Activated CD4-positive, alpha-beta T cell treated with anti-CD3 and anti-CD28 coated beads, Interleukin-2, amount 10 ng/mL, durations not matched to agents 7 days and 5 days (primary cell): ENCODE data around the gene FLNB. TPM values are rescaled to one million over a fixed set of nuclear protein-coding genes. Genes with fewer than 3 reads are reported as not detected.

Experiments used
- CTCF ChIA-PET: fragments of 350-600 bp; sonication (Branson Sonifier 250); formaldehyde crosslinking; loops from one replicate; lab custom pipeline; 2021; ENCODE audit warnings: antibody characterized with exemption; lab: Charles Lee
- POLR2A ChIA-PET: fragments of 350-600 bp; sonication (Branson Sonifier 250); formaldehyde crosslinking; loops from one replicate; lab custom pipeline; 2021; ENCODE audit warnings: antibody characterized with exemption; lab: Charles Lee
- DNase-seq: peaks from one replicate; pipeline ENCODE4 v3.0.0-alpha.2; 2020
- H3K27ac Mint-ChIP-seq: one replicate; pipeline ENCODE4 v1.8.0; 2021; ENCODE audit warnings: mild to moderate bottlenecking, moderate library complexity, mixed read lengths
- H3K27me3 Mint-ChIP-seq: one replicate; pipeline ENCODE4 v1.8.0; 2021; ENCODE audit warnings: mixed read lengths
- H3K36me3 Mint-ChIP-seq: one replicate; pipeline ENCODE4 v1.8.0; 2021; ENCODE audit warnings: low read depth, mixed read lengths
- H3K4me1 Mint-ChIP-seq: one replicate; pipeline ENCODE4 v1.8.0; 2021; ENCODE audit warnings: mixed read lengths
- H3K4me3 Mint-ChIP-seq: one replicate; pipeline ENCODE4 v1.8.0; 2021; ENCODE audit warnings: mild to moderate bottlenecking, moderate library complexity, mixed read lengths
- H3K9me3 Mint-ChIP-seq: one replicate; pipeline ENCODE4 v1.8.0; 2021; ENCODE audit warnings: mixed read lengths
- total RNA-seq, 2 experiments: library from RNA; stranded (reverse); gene quantifications; one replicate each; pipeline ENCODE4 v1.2.3, GENCODE V29; 2021

The FLNB gene
- total RNA-seq, 2 experiments from 2014 or later = 27.2 to 28.1 TPM

GRCh38 chr3:58137306-58137705 is 129.1 kb downstream of the FLNB start:
- Mint-ChIP-seq H3K4me3 (no peak overlapping the region), H3K27me3 (no peaks in the 10 kb centered on the region), H3K36me3 (peaks cover 25% of the 10 kb centered on the region), H3K4me1 (no peaks in the 10 kb centered on the region), H3K27ac (peak overlapping the region; percentile 25), H3K9me3 (no peaks in the 10 kb centered on the region)
- CTCF ChIA-PET = interaction anchor here (0.6 to 1.2 kb wide), 2 partner anchors 9 to 237 kb away, joined by 3 to 5 read pairs; no protein-coding TSS in a partner anchor
- no peak for DNase-seq
- POLR2A ChIA-PET = no interaction called here

DNA sequence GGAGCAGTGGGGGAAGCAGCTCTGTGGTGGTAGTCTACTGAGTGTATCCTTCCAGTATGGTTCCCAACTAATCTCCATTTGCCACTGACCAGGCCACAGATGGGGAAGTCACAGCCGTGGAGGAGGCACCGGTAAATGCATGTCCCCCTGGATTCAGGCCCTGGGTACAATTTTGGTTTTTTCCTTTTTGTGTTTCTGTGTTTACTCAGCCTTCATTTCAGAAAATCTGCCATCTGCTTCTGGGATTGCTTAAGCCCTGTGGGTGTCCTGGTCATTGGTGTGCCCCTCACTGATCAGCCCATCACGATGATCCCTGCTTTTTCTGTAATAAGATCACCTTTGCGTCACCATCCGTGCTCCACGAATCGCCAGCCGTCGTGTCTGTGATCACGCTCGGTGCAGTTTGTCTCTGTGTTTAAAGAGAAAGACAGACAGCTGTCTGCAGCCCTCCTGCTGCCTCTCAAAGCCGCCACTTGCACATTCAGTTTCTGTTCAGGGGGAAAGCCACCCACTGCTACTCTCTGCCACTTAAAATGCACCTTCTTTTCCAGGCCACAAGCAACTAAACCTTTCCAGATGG is 133.6 kb downstream of the FLNB start:
- POLR2A ChIA-PET = no interaction called here
- Mint-ChIP-seq H3K27ac (no peak overlapping the region), H3K4me1 (no peaks in the 10 kb centered on the region)

DNA sequence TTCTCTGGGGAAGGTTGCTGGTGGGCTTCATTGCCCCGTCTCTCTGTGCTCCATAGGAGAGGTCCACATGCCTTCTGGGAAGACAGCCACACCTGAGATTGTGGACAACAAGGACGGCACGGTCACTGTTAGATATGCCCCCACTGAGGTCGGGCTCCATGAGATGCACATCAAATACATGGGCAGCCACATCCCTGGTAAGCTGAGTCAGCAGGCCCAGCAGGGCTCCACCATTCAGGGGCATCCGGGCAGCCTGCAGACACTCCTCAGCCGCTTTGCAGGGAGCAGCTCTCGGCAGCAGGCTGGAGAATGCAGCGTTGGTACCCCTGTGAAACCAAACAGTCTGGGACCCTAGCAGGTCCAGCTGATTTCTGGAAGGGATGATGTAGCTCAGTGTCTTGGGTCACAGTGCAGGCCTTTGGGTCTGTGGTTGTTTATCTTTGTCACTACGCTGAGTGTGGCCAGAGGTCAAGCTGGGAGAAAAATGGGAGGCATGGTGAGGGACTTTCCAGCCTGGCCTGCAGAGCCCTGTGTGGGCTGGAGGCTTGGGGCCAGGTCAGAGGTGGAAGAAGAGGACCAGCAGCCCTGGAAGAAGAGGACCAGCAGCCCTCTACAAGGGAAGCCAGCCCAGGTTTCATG is 135.3 kb downstream of the FLNB start:
- POLR2A ChIA-PET = no interaction called here
- no peak overlapping the region for H3K27ac Mint-ChIP-seq
- no peaks in the 10 kb centered on the region for H3K27me3 Mint-ChIP-seq
- H3K4me1 Mint-ChIP-seq = no peaks in the 10 kb centered on the region
- H3K36me3 Mint-ChIP-seq = peaks cover 6% of the 10 kb centered on the region
- DNase-seq = no peak
- CTCF ChIA-PET = no interaction called here
- H3K4me3 Mint-ChIP-seq = no peak overlapping the region
- H3K9me3 Mint-ChIP-seq = no peaks in the 10 kb centered on the region

More for the DNA sequence above, 133.6 kb downstream of the FLNB start:
- CTCF ChIA-PET = interaction anchor here (1.2 kb wide), 1 partner anchor 42 kb away, joined by 3 read pairs; no protein-coding TSS in a partner anchor
- Mint-ChIP-seq H3K4me3 (no peak overlapping the region), H3K27me3 (no peaks in the 10 kb centered on the region), H3K9me3 (no peaks in the 10 kb centered on the region), H3K36me3 (peaks cover 10% of the 10 kb centered on the region)
- no peak for DNase-seq

GRCh38 chr3:58144478-58145325 is 136.5 kb downstream of the FLNB start:
- no peak for DNase-seq
- peaks cover 8% of the 10 kb centered on the region for H3K36me3 Mint-ChIP-seq
- H3K4me1 Mint-ChIP-seq = no peaks in the 10 kb centered on the region
- ChIA-PET POLR2A (no interaction called here), CTCF (no interaction called here)
- no peak overlapping the region for H3K27ac Mint-ChIP-seq
- H3K4me3 Mint-ChIP-seq = no peak overlapping the region
- H3K27me3 Mint-ChIP-seq = no peaks in the 10 kb centered on the region
- H3K9me3 Mint-ChIP-seq = no peaks in the 10 kb centered on the region

- Mint-ChIP-seq H3K36me3 (peaks cover 5% of the 10 kb centered on the region), H3K4me1 (no peaks in the 10 kb centered on the region), H3K9me3 (no peaks in the 10 kb centered on the region), H3K27ac (no peak overlapping the region), H3K27me3 (no peaks in the 10 kb centered on the region), H3K4me3 (no peak overlapping the region)
- no peak for DNase-seq
- CTCF ChIA-PET = interaction anchor here (0.5 kb wide), 1 partner anchor 303 kb away, joined by 3 read pairs; no protein-coding TSS in a partner anchor
- POLR2A ChIA-PET = no interaction called here
Measured at GRCh38 chr3:58148049-58148448, 139.8 kb downstream of the FLNB start.

DNA sequence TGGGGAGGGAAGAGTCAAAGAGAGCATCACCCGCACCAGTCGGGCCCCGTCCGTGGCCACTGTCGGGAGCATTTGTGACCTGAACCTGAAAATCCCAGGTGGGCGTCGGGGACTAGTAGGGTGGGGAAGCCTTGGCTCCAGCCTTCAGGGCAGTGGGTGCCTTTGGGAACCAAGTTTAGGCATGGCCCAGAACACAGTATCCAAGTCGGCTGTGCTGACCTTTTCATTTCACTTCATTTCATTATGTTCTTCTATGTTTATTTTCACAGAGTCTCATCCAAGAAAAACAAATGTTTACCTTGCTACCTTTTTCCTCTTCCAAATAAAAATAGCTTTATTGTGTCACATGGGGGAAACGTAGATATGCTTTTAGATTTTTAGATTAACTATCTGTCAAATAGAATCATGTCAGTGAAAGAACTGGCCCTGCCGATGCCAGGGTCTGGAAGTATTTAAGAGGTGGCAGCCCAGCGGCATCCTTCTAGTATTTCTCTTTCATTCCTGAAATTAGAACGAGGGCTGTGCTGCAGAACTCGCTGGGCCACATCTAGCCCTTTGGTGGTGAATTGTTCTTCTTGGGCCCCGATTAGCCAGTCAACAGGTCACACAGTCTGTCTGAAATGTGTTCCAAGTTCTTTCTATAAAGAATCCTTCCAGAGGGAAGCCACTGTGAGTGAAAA is 142.0 kb downstream of the FLNB start:
- DNase-seq = no peak
- H3K27me3 Mint-ChIP-seq = no peaks in the 10 kb centered on the region
- H3K36me3 Mint-ChIP-seq = peaks cover 5% of the 10 kb centered on the region
- H3K9me3 Mint-ChIP-seq = no peaks in the 10 kb centered on the region
- no peaks in the 10 kb centered on the region for H3K4me1 Mint-ChIP-seq
- H3K27ac Mint-ChIP-seq = no peak overlapping the region
- CTCF ChIA-PET = interaction anchor here (1.1 kb wide), 1 partner anchor 138 kb away, joined by 3 read pairs; no protein-coding TSS in a partner anchor
- no peak overlapping the region for H3K4me3 Mint-ChIP-seq
- POLR2A ChIA-PET = no interaction called here

DNA sequence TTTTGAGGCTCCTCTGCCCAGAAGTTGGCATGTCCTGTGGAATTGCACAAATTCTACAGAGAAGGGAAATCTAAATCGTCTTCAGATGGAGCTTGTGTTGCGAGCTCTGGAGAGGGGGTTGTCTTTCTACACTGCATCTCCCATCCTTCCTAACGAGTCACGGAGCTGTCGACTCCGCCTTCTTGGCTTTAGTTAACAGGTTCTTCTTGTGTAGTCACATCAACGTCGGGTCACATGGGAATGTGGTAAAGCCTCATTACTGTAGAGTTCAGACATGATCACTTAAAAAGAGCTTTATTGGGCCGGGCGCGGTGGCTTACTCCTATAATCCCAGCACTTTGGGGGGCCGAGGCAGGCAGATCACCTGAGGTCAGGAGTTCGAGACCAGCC is 142.6 kb downstream of the FLNB start:
- H3K36me3 Mint-ChIP-seq = peaks cover 5% of the 10 kb centered on the region
- no peak overlapping the region for H3K27ac Mint-ChIP-seq
- ChIA-PET CTCF (interaction anchor here (1.1 kb wide), 1 partner anchor 138 kb away, joined by 3 read pairs; no protein-coding TSS in a partner anchor), POLR2A (no interaction called here)
- no peaks in the 10 kb centered on the region for H3K9me3 Mint-ChIP-seq
- no peaks in the 10 kb centered on the region for H3K27me3 Mint-ChIP-seq
- H3K4me3 Mint-ChIP-seq = no peak overlapping the region
- DNase-seq = no peak
- H3K4me1 Mint-ChIP-seq = no peaks in the 10 kb centered on the region

DNA sequence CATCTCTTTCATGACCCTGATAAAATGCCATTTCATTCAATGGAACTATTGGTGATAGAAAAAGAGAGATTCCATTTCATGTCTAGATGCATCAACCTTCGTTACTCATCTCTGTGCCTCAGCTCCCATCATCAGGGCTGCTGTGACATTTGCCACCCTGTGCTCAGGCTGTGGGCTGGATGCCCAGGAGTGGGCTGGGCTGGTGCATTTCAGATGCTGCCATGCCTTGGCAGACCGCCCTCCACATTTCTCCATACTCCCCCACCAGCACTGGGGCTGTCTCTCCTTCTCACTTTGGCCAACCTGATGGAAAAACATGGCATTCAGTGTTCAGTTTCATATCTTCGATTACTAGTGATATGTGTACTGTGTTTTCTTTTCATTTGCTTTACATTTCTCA is 143.4 kb downstream of the FLNB start:
- DNase-seq = no peak
- CTCF ChIA-PET = no interaction called here
- no peaks in the 10 kb centered on the region for H3K4me1 Mint-ChIP-seq
- no peak overlapping the region for H3K27ac Mint-ChIP-seq
- peaks cover 5% of the 10 kb centered on the region for H3K36me3 Mint-ChIP-seq
- H3K27me3 Mint-ChIP-seq = no peaks in the 10 kb centered on the region
- POLR2A ChIA-PET = no interaction called here
- H3K4me3 Mint-ChIP-seq = no peak overlapping the region
- H3K9me3 Mint-ChIP-seq = no peaks in the 10 kb centered on the region

DNA sequence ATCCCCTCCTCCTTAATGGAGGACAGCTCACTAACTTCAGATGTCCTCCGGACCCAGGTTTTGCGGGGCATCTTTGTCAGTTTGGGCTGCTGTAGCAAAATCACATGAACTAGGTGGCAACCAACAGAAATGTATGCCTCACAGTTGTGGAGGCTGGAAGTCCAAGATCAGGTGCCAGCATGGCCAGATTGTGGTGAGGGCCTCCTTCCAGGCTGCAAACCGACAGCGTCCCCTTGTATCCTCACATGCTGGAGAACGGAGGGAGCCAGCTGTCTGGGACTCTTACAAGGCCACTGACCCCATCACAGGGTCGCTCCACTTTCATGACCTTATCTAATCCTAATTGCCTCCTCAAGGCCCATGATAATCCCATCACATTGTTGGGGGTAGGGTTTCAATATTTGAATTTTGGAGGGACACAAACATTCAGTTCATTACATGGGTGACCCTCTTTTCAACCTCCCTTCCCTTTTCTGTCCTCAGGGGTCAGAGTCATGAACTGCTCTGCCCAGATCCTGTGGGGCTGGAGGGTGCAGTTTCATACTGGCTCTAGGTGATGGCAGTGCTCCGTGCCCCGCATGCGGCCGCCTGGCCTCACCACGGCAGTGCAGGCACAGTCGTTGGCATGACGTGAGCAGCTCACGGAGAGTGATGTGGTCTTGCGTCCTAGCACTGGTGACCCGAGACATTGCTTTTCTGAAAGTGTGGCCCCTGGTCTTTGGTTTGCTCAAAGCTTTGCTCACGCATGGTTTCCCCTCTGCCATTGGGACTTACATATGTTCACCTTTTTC is 144.2 kb downstream of the FLNB start:
- Mint-ChIP-seq H3K4me1 (no peaks in the 10 kb centered on the region), H3K4me3 (no peak overlapping the region), H3K9me3 (no peaks in the 10 kb centered on the region), H3K27ac (no peak overlapping the region), H3K27me3 (no peaks in the 10 kb centered on the region), H3K36me3 (peaks cover 5% of the 10 kb centered on the region)
- DNase-seq = no peak
- ChIA-PET CTCF (interaction anchor here (0.5 kb wide), 1 partner anchor 171 kb away, joined by 3 read pairs; no protein-coding TSS in a partner anchor), POLR2A (no interaction called here)

DNA sequence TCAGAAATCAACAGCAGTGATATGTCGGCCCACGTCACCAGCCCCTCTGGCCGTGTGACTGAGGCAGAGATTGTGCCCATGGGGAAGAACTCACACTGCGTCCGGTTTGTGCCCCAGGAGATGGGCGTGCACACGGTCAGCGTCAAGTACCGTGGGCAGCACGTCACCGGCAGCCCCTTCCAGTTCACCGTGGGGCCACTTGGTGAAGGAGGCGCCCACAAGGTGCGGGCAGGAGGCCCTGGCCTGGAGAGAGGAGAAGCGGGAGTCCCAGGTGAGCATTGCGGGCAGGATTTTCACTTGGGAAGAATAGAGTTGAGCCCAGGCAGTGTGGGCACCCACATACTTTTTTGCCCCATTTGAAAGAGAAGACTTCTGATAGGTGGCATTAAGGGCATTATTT is 145.1 kb downstream of the FLNB start:
- Mint-ChIP-seq H3K27me3 (no peaks in the 10 kb centered on the region), H3K36me3 (peaks cover 5% of the 10 kb centered on the region), H3K9me3 (no peaks in the 10 kb centered on the region), H3K4me1 (no peaks in the 10 kb centered on the region), H3K4me3 (no peak overlapping the region), H3K27ac (no peak overlapping the region)
- POLR2A ChIA-PET = no interaction called here
- no peak for DNase-seq
- CTCF ChIA-PET = interaction anchor here (1.0 kb wide), 1 partner anchor 14 kb away, joined by 3 read pairs; no protein-coding TSS in a partner anchor

GRCh38 chr3:58154626-58155449 is 146.6 kb downstream of the FLNB start:
- Mint-ChIP-seq H3K9me3 (no peaks in the 10 kb centered on the region), H3K4me1 (no peaks in the 10 kb centered on the region), H3K27ac (no peak overlapping the region), H3K4me3 (no peak overlapping the region), H3K36me3 (no peaks in the 10 kb centered on the region), H3K27me3 (no peaks in the 10 kb centered on the region)
- ChIA-PET CTCF (interaction anchor here (1.0 kb wide), 1 partner anchor 12 kb away, joined by 3 read pairs; no protein-coding TSS in a partner anchor), POLR2A (no interaction called here)
- DNase-seq = no peak
